NB4 (cell line): Measurements from ENCODE around the gene ABHD16B.

Experiments used
- DNase-seq: peaks from one replicate; pipeline ENCODE4 v3.0.0; 2010; ENCODE audit warnings: low read depth
- H3K4me3 ChIP-seq: one replicate; pipeline ENCODE4 v1.5.1; 2011; ENCODE audit warnings: mild to moderate bottlenecking, low read depth, low read length, moderate library complexity
- MYC ChIP-seq: IDR thresholded peaks from 2 replicates; pipeline ENCODE4 v1.6.1; 2011; ENCODE audit warnings: low read depth, low read length
- POLR2A ChIP-seq: IDR thresholded peaks from 2 replicates; pipeline ENCODE4 v1.6.1; 2011; ENCODE audit warnings: mild to moderate bottlenecking; ENCODE audit not compliant: insufficient read length; ENCODE audit errors: extremely low read depth
- TF ChIP-seq, protein P1 (sequence below): IDR thresholded peaks from one replicate; pipeline ENCODE4 v1.5.1; 2012; ENCODE audit warnings: low read depth, low read length
- TF ChIP-seq, protein P2 (sequence below): IDR thresholded peaks from 2 replicates; pipeline ENCODE4 v1.6.1; 2011; ENCODE audit warnings: low read depth, low read length

Gene ABHD16B

DNA sequence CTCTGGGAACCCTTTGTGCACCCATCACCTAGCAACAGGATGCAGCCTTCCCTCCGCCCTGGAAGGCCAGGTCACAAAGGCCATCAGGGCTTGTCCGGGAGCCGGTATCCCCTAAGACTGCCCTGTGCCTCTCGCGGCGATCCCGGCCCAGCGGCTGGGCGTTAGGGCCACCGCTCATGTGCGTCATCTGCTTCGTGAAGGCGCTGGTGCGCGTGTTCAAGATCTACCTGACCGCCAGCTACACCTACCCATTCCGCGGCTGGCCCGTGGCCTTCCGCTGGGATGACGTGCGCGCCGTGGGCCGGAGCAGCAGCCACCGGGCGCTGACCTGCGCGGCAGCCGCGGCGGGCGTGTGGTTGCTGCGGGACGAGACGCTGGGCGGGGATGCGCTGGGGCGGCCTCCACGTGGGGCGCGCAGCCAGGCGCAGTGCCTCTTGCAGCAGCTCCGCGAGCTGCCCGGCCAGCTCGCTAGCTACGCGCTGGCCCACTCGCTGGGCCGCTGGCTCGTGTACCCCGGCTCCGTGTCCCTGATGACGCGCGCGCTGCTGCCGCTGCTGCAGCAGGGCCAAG lies at the start of gene ABHD16B:
Gene ABHD16B, plus strand, starts transcription at position 134 of the 570 bp plus-strand sequence. Its CDS starts 43 bp downstream, at position 177.
- no peak for DNase-seq
- TF ChIP-seq, protein P1, sequence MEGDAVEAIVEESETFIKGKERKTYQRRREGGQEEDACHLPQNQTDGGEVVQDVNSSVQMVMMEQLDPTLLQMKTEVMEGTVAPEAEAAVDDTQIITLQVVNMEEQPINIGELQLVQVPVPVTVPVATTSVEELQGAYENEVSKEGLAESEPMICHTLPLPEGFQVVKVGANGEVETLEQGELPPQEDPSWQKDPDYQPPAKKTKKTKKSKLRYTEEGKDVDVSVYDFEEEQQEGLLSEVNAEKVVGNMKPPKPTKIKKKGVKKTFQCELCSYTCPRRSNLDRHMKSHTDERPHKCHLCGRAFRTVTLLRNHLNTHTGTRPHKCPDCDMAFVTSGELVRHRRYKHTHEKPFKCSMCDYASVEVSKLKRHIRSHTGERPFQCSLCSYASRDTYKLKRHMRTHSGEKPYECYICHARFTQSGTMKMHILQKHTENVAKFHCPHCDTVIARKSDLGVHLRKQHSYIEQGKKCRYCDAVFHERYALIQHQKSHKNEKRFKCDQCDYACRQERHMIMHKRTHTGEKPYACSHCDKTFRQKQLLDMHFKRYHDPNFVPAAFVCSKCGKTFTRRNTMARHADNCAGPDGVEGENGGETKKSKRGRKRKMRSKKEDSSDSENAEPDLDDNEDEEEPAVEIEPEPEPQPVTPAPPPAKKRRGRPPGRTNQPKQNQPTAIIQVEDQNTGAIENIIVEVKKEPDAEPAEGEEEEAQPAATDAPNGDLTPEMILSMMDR, result no peak
- no peak within 1 kb of the TSS for H3K4me3 ChIP-seq

DNA sequence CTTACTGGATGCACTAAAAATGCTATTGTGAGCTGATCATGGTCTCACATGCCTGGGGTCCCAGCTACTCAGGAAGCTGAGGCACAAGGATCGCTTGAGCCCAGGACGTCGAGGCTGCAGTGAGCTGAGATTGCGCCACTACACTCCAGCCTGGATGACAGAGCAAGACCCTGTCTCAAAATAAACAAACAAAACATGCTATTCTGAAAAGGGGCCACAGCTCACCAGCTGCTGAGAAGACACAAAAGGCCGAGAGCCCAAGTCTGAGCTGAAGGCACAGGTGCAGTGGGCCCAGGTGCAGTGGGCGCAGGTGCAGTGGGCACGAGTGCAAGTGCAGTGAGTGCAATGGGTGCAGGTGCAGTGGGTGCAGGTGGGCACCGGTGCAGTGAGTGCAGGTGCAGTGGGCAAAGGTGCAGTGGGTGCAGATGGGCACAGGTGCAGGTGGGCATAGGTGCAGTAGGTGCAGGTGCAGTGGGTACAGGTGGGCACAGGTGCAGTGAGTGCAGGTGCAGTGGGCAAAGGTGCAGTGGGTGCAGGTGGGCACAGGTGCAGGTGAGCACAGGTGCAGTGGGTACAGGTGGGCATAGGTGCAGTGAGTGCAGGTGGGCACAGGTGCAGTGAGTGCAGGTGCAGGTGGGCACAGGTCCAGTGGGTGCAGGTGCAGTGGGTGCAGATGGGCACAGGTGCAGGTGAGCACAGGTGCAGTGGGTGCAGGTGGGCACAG lies 46.2 kb upstream of the ABHD16B start:
- DNase-seq, result no peak
- H3K4me3 ChIP-seq, result no peak overlapping the region
- TF ChIP-seq MYC, result no peak
- TF ChIP-seq, protein P2, sequence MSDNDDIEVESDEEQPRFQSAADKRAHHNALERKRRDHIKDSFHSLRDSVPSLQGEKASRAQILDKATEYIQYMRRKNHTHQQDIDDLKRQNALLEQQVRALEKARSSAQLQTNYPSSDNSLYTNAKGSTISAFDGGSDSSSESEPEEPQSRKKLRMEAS, result no peak
- TF ChIP-seq POLR2A, result no peak
- TF ChIP-seq, protein P1, result no peak

DNA sequence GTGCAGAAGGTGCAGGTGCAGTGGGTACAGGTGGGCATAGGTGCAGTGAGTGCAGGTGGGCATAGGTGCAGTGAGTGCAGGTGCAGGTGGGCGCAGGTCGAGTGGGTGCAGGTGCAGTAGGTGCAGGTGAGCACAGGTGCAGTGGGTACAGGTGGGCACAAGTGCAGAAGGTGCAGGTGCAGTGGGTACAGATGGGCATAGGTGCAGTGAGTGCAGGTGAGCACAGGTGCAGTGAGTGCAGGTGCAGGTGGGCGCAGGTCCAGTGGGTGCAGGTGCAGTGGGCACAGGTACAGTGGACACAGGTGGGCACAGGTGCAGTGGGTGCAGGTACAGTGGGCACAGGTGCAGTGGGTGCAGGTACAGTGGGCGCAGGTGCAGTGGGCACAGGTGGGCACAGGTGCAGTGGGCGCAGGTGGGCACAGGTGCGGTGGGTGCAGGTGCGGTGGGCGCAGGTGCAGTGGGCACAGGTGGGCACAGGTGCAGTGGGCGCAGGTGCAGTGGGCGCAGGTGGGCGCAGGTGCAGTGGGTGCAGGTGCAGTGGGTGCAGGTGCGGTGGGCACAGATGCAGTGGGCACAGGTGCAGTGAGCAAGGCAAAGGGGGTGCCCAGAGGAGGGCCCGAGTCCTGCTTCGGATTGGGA lies 45.6 kb upstream of the ABHD16B start:
- no peak overlapping the region for H3K4me3 ChIP-seq
- TF ChIP-seq MYC, result no peak
- no peak for TF ChIP-seq POLR2A
- TF ChIP-seq, protein P1, result no peak
- TF ChIP-seq, protein P2, result no peak
- no peak for DNase-seq

DNA sequence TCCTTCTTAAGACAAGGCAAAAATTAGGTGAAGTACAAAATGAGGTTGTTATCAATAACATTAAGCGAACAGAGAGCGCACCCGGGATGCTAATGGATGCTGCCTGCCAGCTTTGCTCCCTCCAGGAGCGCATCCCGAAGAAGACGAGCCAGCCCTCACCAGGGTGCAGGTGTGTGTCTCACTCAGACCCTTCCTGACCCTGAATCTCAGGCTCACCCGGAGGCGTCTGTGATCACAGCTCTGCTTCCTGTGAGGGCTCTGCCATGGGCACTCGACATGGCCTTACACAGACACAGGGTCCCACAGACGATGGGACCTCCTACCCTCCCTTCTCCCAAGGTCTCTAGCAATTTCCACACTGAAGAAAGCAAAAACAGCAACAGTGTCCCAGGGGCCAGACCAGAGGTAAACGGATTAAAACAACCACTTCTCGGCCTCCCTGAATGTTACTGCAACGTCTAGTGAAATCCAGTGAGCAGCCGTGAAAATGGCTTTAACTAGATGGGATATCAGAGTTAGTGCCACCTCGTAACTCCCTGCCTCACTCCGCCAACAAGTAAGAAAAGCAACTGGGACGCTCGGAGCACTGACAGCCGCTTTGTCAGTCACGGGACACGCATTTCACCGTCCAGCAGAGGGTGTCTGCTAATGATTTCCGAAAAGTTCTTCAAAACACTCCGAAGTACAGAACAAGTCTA lies 41.9 kb upstream of the ABHD16B start:
- H3K4me3 ChIP-seq, result no peak overlapping the region
- TF ChIP-seq, protein P1, result no peak
- no peak for TF ChIP-seq MYC
- no peak for TF ChIP-seq POLR2A
- TF ChIP-seq, protein P2, result no peak
- DNase-seq, result peak; percentile 35

DNA sequence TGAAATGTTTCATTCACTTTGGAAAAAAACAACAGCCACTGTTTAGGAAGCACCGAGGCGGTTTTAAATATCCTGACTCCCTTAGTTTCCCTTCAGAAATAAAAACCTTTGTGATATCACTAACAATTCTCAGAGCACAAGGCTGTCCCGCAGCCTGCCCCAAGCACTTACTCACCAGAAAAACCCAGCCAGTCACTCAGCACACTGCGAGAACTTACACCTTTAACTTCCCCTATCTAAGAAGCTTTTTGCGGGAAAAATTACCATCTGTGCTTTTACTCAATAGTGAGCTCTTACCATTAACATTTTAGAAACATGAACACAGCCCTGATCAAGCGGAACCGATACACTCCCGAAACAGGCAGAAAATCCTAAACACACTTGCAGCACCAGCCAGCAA lies 39.5 kb upstream of the ABHD16B start:
- DNase-seq, result peak; percentile 89
- H3K4me3 ChIP-seq, result peak overlapping the region; percentile 54
- TF ChIP-seq POLR2A, result no peak
- TF ChIP-seq, protein P2, result peak; percentile 52; the same call in 1 of the 2 replicates
- TF ChIP-seq, protein P1, result no peak
- TF ChIP-seq MYC, result no peak
